Large intestine (tissue), 3 donors: ENCODE measurements around the gene UBE2J2. TPM values are rescaled to one million over a fixed set of nuclear protein-coding genes. Genes with fewer than 3 reads are reported as not detected.

Experiments
- DNase-seq, 2 donors: peaks; one replicate each; pipeline versions ENCODE4 v3.0.0 to v3.0.0-alpha.2; 2013
- H3K27ac ChIP-seq: one replicate; pipeline ENCODE4 v1.5.1; 2013; ENCODE audit warnings: low read length
- H3K27me3 ChIP-seq: 2 replicates; pipeline ENCODE4 v1.6.1; 2013; ENCODE audit warnings: low read length; ENCODE audit not compliant: control insufficient read depth, insufficient read depth
- H3K36me3 ChIP-seq: 2 replicates; pipeline ENCODE4 v1.6.1; 2013; ENCODE audit warnings: low read length; ENCODE audit not compliant: control insufficient read depth, insufficient read depth
- H3K4me1 ChIP-seq: one replicate; pipeline ENCODE4 v1.6.1; 2013; ENCODE audit warnings: low read length; ENCODE audit not compliant: control insufficient read depth, insufficient read depth
- H3K4me3 ChIP-seq: one replicate; pipeline ENCODE4 v1.5.1; 2013; ENCODE audit warnings: low read length
- H3K9me3 ChIP-seq: one replicate; pipeline ENCODE4 v1.6.1; 2013; ENCODE audit warnings: mild to moderate bottlenecking, low read depth, low read length, moderate library complexity; ENCODE audit not compliant: control insufficient read depth
- WGBS: methylation state at CpG from one replicate; pipeline ENCODE4 v1.1.5; 2013; ENCODE audit warnings: low lambda C conversion rate; ENCODE audit not compliant: insufficient coverage; 5-methylcytosine and 5-hydroxymethylcytosine counted together
- polyA plus RNA-seq: library from polyadenylated mRNA; unstranded; fragments of 120-200 nt; gene quantifications from one replicate; pipeline ENCODE4 v1.2.1, GENCODE V29; 2013

The UBE2J2 gene
- polyA plus RNA-seq, 1 donor = 52.9 TPM

GRCh38 chr1:1304331-1305299 lies 31.0 kb upstream of the UBE2J2 start:
- Histone ChIP-seq H3K4me3 (peak overlapping the region; percentile 41), H3K4me1 (peaks cover 34% of the 10 kb centered on the region)
- no CpG with 5 or more reads among the region's 29 CpGs for WGBS

GRCh38 chr1:1303736-1304135 lies 30.1 kb upstream of the UBE2J2 start:
- H3K27ac ChIP-seq = no peak overlapping the region
- H3K27me3 ChIP-seq = no peaks in the 10 kb centered on the region
- no peak for DNase-seq
- H3K36me3 ChIP-seq = peaks cover 5% of the 10 kb centered on the region
- H3K4me1 ChIP-seq = peaks cover 34% of the 10 kb centered on the region
- H3K4me3 ChIP-seq = no peak overlapping the region
- H3K9me3 ChIP-seq = no peaks in the 10 kb centered on the region
- WGBS = no CpG with 5 or more reads among the region's 13 CpGs

More at GRCh38 chr1:1304331-1305299, 31.0 kb upstream of the UBE2J2 start:
- peak overlapping the region; percentile 90 for H3K27ac ChIP-seq
- no peaks in the 10 kb centered on the region for H3K27me3 ChIP-seq
- peaks cover 2% of the 10 kb centered on the region for H3K36me3 ChIP-seq
- H3K9me3 ChIP-seq = peaks cover 3% of the 10 kb centered on the region
- peak; percentile 78 to 89 for DNase-seq

GRCh38 chr1:1302951-1303509 lies 29.4 kb upstream of the UBE2J2 start:
- Histone ChIP-seq H3K9me3 (no peaks in the 10 kb centered on the region), H3K27ac (no peak overlapping the region), H3K4me3 (no peak overlapping the region), H3K27me3 (no peaks in the 10 kb centered on the region), H3K36me3 (peaks cover 6% of the 10 kb centered on the region), H3K4me1 (peaks cover 34% of the 10 kb centered on the region)
- no peak for DNase-seq
- no CpG with 5 or more reads among the region's 31 CpGs for WGBS

- no peaks in the 10 kb centered on the region for H3K9me3 ChIP-seq
- peaks cover 34% of the 10 kb centered on the region for H3K4me1 ChIP-seq
- H3K27ac ChIP-seq = no peak overlapping the region
- no peak for DNase-seq
- H3K4me3 ChIP-seq = no peak overlapping the region
- H3K27me3 ChIP-seq = no peaks in the 10 kb centered on the region
- H3K36me3 ChIP-seq = peaks cover 11% of the 10 kb centered on the region
- no CpG with 5 or more reads among the region's 9 CpGs for WGBS
Measured at GRCh38 chr1:1302006-1302430, 28.4 kb upstream of the UBE2J2 start.

GRCh38 chr1:1300352-1300739 lies 26.7 kb upstream of the UBE2J2 start:
- H3K36me3 ChIP-seq = peaks cover 25% of the 10 kb centered on the region
- DNase-seq = no peak
- WGBS = no CpG with 5 or more reads among the region's 12 CpGs

GRCh38 chr1:1299686-1300351 lies 26.2 kb upstream of the UBE2J2 start:
- H3K27ac ChIP-seq = no peak overlapping the region

More at GRCh38 chr1:1300352-1300739, 26.7 kb upstream of the UBE2J2 start:
- H3K4me1 ChIP-seq = peaks cover 20% of the 10 kb centered on the region
- H3K4me3 ChIP-seq = no peak overlapping the region
- H3K27me3 ChIP-seq = no peaks in the 10 kb centered on the region
- no peak overlapping the region for H3K27ac ChIP-seq
- peaks cover 6% of the 10 kb centered on the region for H3K9me3 ChIP-seq

GRCh38 chr1:1298861-1299685 lies 25.4 kb upstream of the UBE2J2 start:
- WGBS = no CpG with 5 or more reads among the region's 30 CpGs

More at GRCh38 chr1:1299686-1300351, 26.2 kb upstream of the UBE2J2 start:
- Histone ChIP-seq H3K36me3 (peaks cover 29% of the 10 kb centered on the region), H3K4me3 (no peak overlapping the region), H3K27me3 (no peaks in the 10 kb centered on the region), H3K9me3 (peaks cover 9% of the 10 kb centered on the region), H3K4me1 (peaks cover 15% of the 10 kb centered on the region)
- DNase-seq = no peak
- WGBS = no CpG with 5 or more reads among the region's 22 CpGs

GRCh38 chr1:1297802-1298424 lies 24.3 kb upstream of the UBE2J2 start:
- DNase-seq = no peak
- no peak overlapping the region for H3K4me3 ChIP-seq
- H3K4me1 ChIP-seq = no peaks in the 10 kb centered on the region
- no CpG with 5 or more reads among the region's 31 CpGs for WGBS
- peaks cover 9% of the 10 kb centered on the region for H3K9me3 ChIP-seq
- no peaks in the 10 kb centered on the region for H3K27me3 ChIP-seq
- H3K36me3 ChIP-seq = peaks cover 32% of the 10 kb centered on the region
- H3K27ac ChIP-seq = no peak overlapping the region

More at GRCh38 chr1:1298861-1299685, 25.4 kb upstream of the UBE2J2 start:
- no peak overlapping the region for H3K4me3 ChIP-seq
- peaks cover 7% of the 10 kb centered on the region for H3K4me1 ChIP-seq
- peak in 1 of 2 donors; percentile 32 for DNase-seq
- H3K27ac ChIP-seq = no peak overlapping the region
- H3K36me3 ChIP-seq = peaks cover 32% of the 10 kb centered on the region
- no peaks in the 10 kb centered on the region for H3K27me3 ChIP-seq
- peaks cover 9% of the 10 kb centered on the region for H3K9me3 ChIP-seq
